SK-N-SH (cell line): ENCODE measurements around the gene SAMD8. TPM values are rescaled to one million over a fixed set of nuclear protein-coding genes. Genes with fewer than 3 reads are reported as not detected.

Experiments used
- CTCF ChIA-PET: fragments of 300-600, 350-600 bp; formaldehyde crosslinking; extraction: SDS; loops from one replicate; lab custom pipeline; 2021; lab: Yijun Ruan, JAX
- POLR2A ChIA-PET: fragments of 350-600 bp; sonication (Branson Sonifier 250); formaldehyde crosslinking; extraction: SDS; loops from one replicate; lab custom pipeline; 2020; ENCODE audit warnings: antibody characterized with exemption, inconsistent platforms; lab: Yijun Ruan, JAX
- DNase-seq: peaks from one replicate; pipeline ENCODE4 v3.0.0; 2012
- H2AFZ ChIP-seq: fragments of 200-600 bp; sonication (generic); 2 replicates; pipeline ENCODE4 v1.8.1; 2016; ENCODE audit warnings: antibody characterized with exemption, mild to moderate bottlenecking, low read depth
- H3F3A ChIP-seq: fragments of 200-600 bp; sonication (generic); replicated peaks from 2 replicates; pipeline ENCODE3; 2016; ENCODE audit warnings: antibody characterized with exemption, mild to moderate bottlenecking; ENCODE audit not compliant: insufficient read depth
- H3K27ac ChIP-seq, 2 experiments: fragments of 200-500 bp in 1 of 2; fragments of 200-600 bp in 1 of 2; sonication (Bioruptor generic) in 1 of 2; sonication (generic), shearing (Covaris generic) in 1 of 2; 2 replicates each; pipeline versions ENCODE4 v1.5.1 to v1.6.1; 2014 to 2016; ENCODE audit warnings: low read depth in 2 of 2, inconsistent platforms in 1 of 2, low read length in 1 of 2, mild to moderate bottlenecking in 1 of 2, mixed read lengths in 1 of 2
- H3K27me3 ChIP-seq: fragments of 200-600 bp; sonication (generic), shearing (Covaris generic); 2 replicates; pipeline ENCODE4 v1.6.1; 2016; ENCODE audit warnings: mixed run types; ENCODE audit not compliant: insufficient read depth
- H3K36me3 ChIP-seq, 2 experiments: fragments of 200-500 bp in 1 of 2; fragments of 200-600 bp in 1 of 2; sonication (Bioruptor generic) in 1 of 2; sonication (generic) in 1 of 2; replicated peaks in 1 of 2; 2 replicates each; pipeline versions ENCODE3 to v1.5.1; 2014 to 2016; ENCODE audit warnings: low read length in 1 of 2, mild to moderate bottlenecking in 1 of 2; ENCODE audit not compliant: insufficient read depth in 2 of 2, control insufficient read depth in 1 of 2
- H3K4me1 ChIP-seq, 2 experiments: fragments of 200-500 bp in 1 of 2; fragments of 200-600 bp in 1 of 2; sonication (Bioruptor generic) in 1 of 2; sonication (generic), shearing (Covaris generic) in 1 of 2; 2 replicates each; pipeline versions ENCODE4 v1.5.1 to v1.6.1; 2014 to 2016; ENCODE audit warnings: low read depth in 1 of 2, low read length in 1 of 2, mixed run types in 1 of 2; ENCODE audit not compliant: insufficient read depth in 2 of 2, control insufficient read depth in 1 of 2
- H3K4me2 ChIP-seq: fragments of 200-600 bp; sonication (generic), shearing (Covaris generic); 2 replicates; pipeline ENCODE4 v1.6.1; 2017; ENCODE audit warnings: mixed run types
- H3K4me3 ChIP-seq, 2 experiments: fragments of 200-500 bp in 1 of 2; fragments of 200-600 bp in 1 of 2; sonication (Bioruptor generic) in 1 of 2; sonication (generic), shearing (Covaris generic) in 1 of 2; 2 replicates each; pipeline versions ENCODE4 v1.5.1 to v1.8.1; 2014 to 2016; ENCODE audit warnings: low read depth in 2 of 2, inconsistent platforms in 1 of 2, low read length in 1 of 2, mild to moderate bottlenecking in 1 of 2, mixed read lengths in 1 of 2, moderate library complexity in 1 of 2
- H3K79me2 ChIP-seq: fragments of 200-600 bp; sonication (generic); 2 replicates; pipeline ENCODE4 v1.8.1; 2017; ENCODE audit warnings: mild to moderate bottlenecking; ENCODE audit not compliant: insufficient read depth
- H3K9ac ChIP-seq: fragments of 200-600 bp; sonication (generic); 2 replicates; pipeline ENCODE4 v1.6.1; 2017; ENCODE audit warnings: mixed run types
- H3K9me2 ChIP-seq: fragments of 200-600 bp; sonication (generic); 2 replicates; pipeline ENCODE4 v1.6.1; 2017; ENCODE audit warnings: mixed run types
- H3K9me3 ChIP-seq: fragments of 200-600 bp; sonication (generic); 2 replicates; pipeline ENCODE4 v1.6.1; 2017; ENCODE audit warnings: mixed run types, mild to moderate bottlenecking, moderate library complexity
- H4K20me1 ChIP-seq: fragments of 200-600 bp; sonication (generic); 2 replicates; pipeline ENCODE4 v1.6.1; 2017; ENCODE audit warnings: mild to moderate bottlenecking, mixed run types; ENCODE audit not compliant: insufficient read depth
- CTCF ChIP-seq: fragments of 200-600 bp; sonication (generic); IDR thresholded peaks from 2 replicates; pipeline ENCODE4 v1.6.1; 2017; ENCODE audit warnings: antibody characterized with exemption, mild to moderate bottlenecking, moderate library complexity
- GATA2 ChIP-seq: sonication (generic); formaldehyde crosslinking; IDR thresholded peaks from 2 replicates; pipeline ENCODE4 v1.5.0; 2020; ENCODE audit warnings: mild to moderate bottlenecking, missing genetic modification reagents
- MAX ChIP-seq: IDR thresholded peaks from 2 replicates; pipeline ENCODE4 v1.4.0; 2012; ENCODE audit warnings: low read depth
- MEF2A ChIP-seq: IDR thresholded peaks from 2 replicates; pipeline ENCODE4 v1.4.0; 2012; ENCODE audit warnings: low read depth, borderline replicate concordance
- NFIC ChIP-seq: IDR thresholded peaks from 2 replicates; pipeline ENCODE4 v1.4.0; 2012; ENCODE audit warnings: borderline replicate concordance
- NRF1 ChIP-seq: IDR thresholded peaks from 2 replicates; pipeline ENCODE4 v1.6.1; 2012; ENCODE audit warnings: low read depth, mild to moderate bottlenecking, low read length
- RCOR1 ChIP-seq: fragments of 150-350 bp; IDR thresholded peaks from 2 replicates; pipeline ENCODE4 v1.6.1; 2017; ENCODE audit warnings: antibody characterized with exemption, low read length
- RXRA ChIP-seq: IDR thresholded peaks from 2 replicates; pipeline ENCODE4 v1.4.0; 2012; ENCODE audit warnings: low read depth, mild to moderate bottlenecking, borderline replicate concordance
- SIN3A ChIP-seq: IDR thresholded peaks from 2 replicates; pipeline ENCODE4 v1.6.1; 2012; ENCODE audit warnings: low read depth, mild to moderate bottlenecking, low read length, moderate library complexity, borderline replicate concordance
- SMC3 ChIP-seq: IDR thresholded peaks from 2 replicates; pipeline ENCODE4 v1.6.1; 2012; ENCODE audit warnings: low read depth, low read length, improper control_type of control experiment
- TAF1 ChIP-seq: IDR thresholded peaks from 2 replicates; pipeline ENCODE4 v1.6.1; 2012; ENCODE audit warnings: low read depth, mild to moderate bottlenecking, low read length, moderate library complexity, borderline replicate concordance
- TCF12 ChIP-seq: IDR thresholded peaks from 2 replicates; pipeline ENCODE4 v1.4.0; 2012
- USF1 ChIP-seq: IDR thresholded peaks from 2 replicates; pipeline ENCODE4 v1.4.0; 2012; ENCODE audit warnings: low read depth, borderline replicate concordance
- USF2 ChIP-seq: fragments of 150-350 bp; IDR thresholded peaks from 2 replicates; pipeline ENCODE4 v1.6.1; 2017; ENCODE audit warnings: antibody characterized with exemption, low read length, low read depth, borderline replicate concordance
- YY1 ChIP-seq: IDR thresholded peaks from 2 replicates; pipeline ENCODE4 v1.4.0; 2012; ENCODE audit warnings: low read depth, mild to moderate bottlenecking
- whole genome bisulfite sequencing: methylation state at CpG from one replicate; pipeline ENCODE4 v1.1.6; 2017; ENCODE audit warnings: low lambda C conversion rate; 5-methylcytosine and 5-hydroxymethylcytosine counted together
- polyA plus RNA-seq, 3 experiments: library from polyadenylated mRNA; depleted of rRNA; stranded (reverse); fragments of >200 nt; gene quantifications; 2 replicates each; pipeline ENCODE4 v1.2.3, GENCODE V29; 2012

Gene SAMD8
- polyA plus RNA-seq, 1 of the 3 experiments (the other 2 are of a cell fraction), result 9.7 TPM

GRCh38 chr10:75207079-75207856 is 95.8 kb downstream of the SAMD8 start:
- TF ChIP-seq SMC3, result no peak
- TF ChIP-seq USF1, result no peak
- no peak for TF ChIP-seq RXRA
- TF ChIP-seq GATA2 (CRISPR knock-in tag), result no peak
- no peak for TF ChIP-seq USF2
- no peak for TF ChIP-seq TAF1
- no peak for TF ChIP-seq TCF12
- no peak for TF ChIP-seq MEF2A
- TF ChIP-seq MAX, result no peak
- TF ChIP-seq YY1, result no peak
- TF ChIP-seq NRF1, result no peak
- TF ChIP-seq RCOR1, result no peak
- no peak for TF ChIP-seq SIN3A
- TF ChIP-seq NFIC, result no peak
- TF ChIP-seq CTCF, result no peak
- peaks cover 11% of the 10 kb centered on the region for H3F3A ChIP-seq
- no peak overlapping the region for H3K27ac ChIP-seq

More at GRCh38 chr10:75207079-75207856, 95.8 kb downstream of the SAMD8 start:
- H3K9me2 ChIP-seq, result no peaks in the 10 kb centered on the region
- CTCF ChIA-PET, result interaction anchor here (0.6 to 1.7 kb wide), 5 partner anchors 9 to 963 kb away, joined by 3 to 4 read pairs (median 4); partner anchors contain the start of gene COMTD1
- POLR2A ChIA-PET, result no interaction called here
- H2AFZ ChIP-seq, result no peak overlapping the region
- no peak overlapping the region for H3K9ac ChIP-seq
- H3K4me2 ChIP-seq, result no peak overlapping the region
- H3K36me3 ChIP-seq, result peaks cover under 1 to 5% of the 10 kb centered on the region in 2 experiments
- H3K27me3 ChIP-seq, result no peaks in the 10 kb centered on the region
- WGBS, result 92% methylated on average over 13 of the region's 13 CpGs
- H3K4me1 ChIP-seq, result peaks cover 11 to 14% of the 10 kb centered on the region in 2 experiments
- no peak for DNase-seq
- peaks cover 16% of the 10 kb centered on the region for H3K79me2 ChIP-seq
- no peaks in the 10 kb centered on the region for H3K9me3 ChIP-seq
- peaks cover 7% of the 10 kb centered on the region for H4K20me1 ChIP-seq
- H3K4me3 ChIP-seq, result no peak overlapping the region
